CD4-positive, alpha-beta T cell treated with Interleukin-21 for 1 hour (primary cell): ENCODE data around the gene HAPLN2.
"Not testable (repeated sequence)": the region's sequence is repeated elsewhere in the genome, so short reads cannot be mapped to it uniquely, and the experiment has no call there.

Experiments used
- DNase-seq: peaks from one replicate; pipeline ENCODE4 v3.0.0-alpha.2; 2020

HAPLN2 gene

DNA sequence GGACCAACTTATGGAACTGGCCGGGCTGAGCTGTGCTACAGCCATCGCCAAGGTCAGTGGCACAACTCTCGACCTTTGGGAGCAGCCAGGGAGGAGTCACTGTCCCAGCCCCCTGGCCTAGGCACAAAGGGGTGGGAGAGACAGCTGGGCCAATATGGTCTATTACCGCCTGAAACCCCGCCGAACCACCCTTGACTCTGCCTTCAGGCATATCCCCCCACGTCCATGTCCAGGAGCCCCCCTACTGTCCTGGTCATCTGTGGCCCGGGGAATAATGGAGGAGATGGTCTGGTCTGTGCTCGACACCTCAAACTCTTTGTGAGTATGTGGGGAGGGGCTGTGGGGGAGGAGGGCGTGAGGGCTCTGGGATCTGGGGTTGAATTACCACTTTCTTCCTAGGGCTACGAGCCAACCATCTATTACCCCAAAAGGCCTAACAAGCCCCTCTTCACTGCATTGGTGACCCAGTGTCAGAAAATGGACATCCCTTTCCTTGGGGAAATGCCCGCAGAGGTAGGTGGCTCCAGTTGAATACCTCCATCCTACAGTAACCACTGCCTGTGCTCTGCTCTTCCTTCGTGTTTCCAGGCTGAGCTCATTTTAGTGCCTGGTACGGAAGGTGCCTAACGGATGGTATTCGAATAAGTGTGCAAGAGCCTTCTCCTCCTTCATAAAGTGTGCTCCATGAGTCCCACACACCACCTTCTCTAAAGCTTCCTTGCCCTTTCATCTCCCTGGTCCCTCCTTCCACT, 26.9 kb upstream of the HAPLN2 start:
- DNase-seq = no peak

- DNase-seq = no peak
These were observed 26.1 kb upstream of the HAPLN2 start for GRCh38 chr1:156592910-156593660.

DNA sequence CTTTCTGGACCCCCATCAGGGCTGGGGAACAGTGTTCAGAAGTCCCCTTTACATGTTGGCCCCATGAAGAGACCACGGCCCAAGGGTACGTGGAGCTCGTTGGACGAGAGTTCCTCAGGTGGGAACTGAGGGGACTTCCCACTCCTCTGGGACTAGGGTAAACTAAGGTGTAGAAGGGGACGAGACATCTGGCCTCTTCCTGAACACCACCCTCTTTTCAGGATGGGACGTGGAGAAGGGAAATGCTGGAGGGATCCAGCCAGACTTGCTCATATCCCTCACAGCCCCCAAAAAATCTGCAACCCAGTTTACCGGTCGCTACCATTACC, 25.6 kb upstream of the HAPLN2 start:
- DNase-seq = no peak

DNA sequence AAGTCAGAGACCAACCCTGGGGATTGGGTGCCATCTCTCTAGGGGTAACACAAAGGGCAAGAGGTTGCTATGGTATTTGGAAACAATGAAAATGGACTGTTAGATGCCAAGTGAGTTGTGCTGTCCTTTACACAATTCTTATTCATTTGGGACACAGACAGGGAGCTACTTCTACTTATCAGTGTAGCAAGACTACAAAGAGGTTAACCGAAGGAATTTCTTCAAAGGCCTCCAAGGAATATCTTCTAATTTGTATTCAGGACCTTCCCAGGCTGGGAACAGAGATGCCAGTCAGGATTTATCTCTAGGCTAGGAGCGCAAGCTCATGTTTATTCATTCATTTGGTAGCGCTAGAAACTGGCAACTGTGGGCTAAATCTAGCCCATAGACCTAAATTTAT, 25.0 kb upstream of the HAPLN2 start:
- DNase-seq = no peak

DNA sequence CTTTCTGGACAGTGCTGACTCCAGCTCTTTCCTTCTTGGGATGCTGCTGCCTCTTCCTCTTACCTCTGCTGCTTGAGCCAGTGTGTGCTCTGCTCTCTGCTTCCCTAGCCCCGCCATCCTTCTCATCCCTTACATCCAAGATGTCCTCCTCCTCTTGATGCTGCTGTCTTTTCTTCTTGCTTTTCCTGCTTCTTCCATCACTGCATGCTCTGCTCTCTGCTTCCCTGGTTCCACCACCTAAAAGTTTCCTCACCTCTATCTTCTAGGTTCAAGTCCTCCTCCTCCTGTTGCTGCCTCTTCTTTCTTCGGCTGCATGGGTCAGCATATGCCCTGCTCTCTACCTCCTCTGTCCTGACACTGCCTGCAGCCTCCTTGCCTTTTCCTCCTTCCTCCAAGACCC, 24.2 kb upstream of the HAPLN2 start:
- no peak for DNase-seq

- no peak for DNase-seq
These were observed 22.8 kb upstream of the HAPLN2 start for GRCh38 chr1:156596426-156596825.

- no peak for DNase-seq
These were observed 21.1 kb upstream of the HAPLN2 start for GRCh38 chr1:156598125-156598524.

GRCh38 chr1:156598731-156599432, 20.3 kb upstream of the HAPLN2 start:
- DNase-seq = no peak

GRCh38 chr1:156599811-156600210, 19.4 kb upstream of the HAPLN2 start:
- peak; percentile 47 for DNase-seq

DNA sequence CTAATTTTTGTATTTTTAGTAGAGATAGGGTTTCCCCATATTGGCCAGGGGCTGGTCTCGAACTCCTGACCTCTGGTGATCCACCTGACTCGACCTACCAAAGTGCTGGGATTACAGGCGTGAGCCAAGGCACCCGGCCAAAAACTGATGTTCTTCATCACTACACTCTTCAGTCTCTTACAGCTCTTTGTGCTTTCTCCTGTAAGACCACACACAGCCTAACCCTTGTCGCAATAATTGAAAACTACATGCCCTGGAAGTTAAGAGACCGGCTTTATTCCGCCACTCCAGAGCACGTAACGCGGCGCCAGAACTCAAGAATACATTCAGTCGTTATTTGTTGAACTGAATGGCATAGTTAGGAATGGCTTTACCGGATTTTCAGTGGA, 18.5 kb upstream of the HAPLN2 start:
- peak; percentile 8 for DNase-seq

- peak; percentile 88 for DNase-seq
These were observed 17.9 kb upstream of the HAPLN2 start, which contains the start of gene GPATCH4 for GRCh38 chr1:156601122-156601830. TSS of gene GPATCH4 (minus strand) at chr1:156601479.

- no peak for DNase-seq
These were observed 17.3 kb upstream of the HAPLN2 start for GRCh38 chr1:156601892-156602291.

DNA sequence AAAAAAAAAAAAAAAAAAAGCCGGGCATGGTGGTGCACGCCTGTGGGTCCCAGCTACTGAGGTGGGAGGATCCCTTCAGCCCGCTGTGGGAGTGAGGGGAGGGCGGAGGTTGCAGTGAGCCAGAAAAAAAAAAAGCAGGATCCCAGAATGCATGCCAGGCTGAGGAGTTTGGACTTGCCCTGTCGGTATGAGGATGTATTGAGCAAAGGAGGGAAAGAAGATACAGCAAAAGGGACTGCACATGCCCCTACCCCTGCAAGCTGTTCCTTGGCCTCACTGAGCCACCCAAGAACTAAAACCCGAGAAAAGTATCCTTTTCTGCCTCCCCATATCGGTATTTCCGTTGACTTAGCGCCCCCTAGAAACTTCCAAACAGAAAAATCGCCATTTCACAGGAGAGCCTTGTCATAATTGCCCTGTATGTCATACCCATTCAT, 16.6 kb upstream of the HAPLN2 start:
- peak; percentile 42 for DNase-seq

DNA sequence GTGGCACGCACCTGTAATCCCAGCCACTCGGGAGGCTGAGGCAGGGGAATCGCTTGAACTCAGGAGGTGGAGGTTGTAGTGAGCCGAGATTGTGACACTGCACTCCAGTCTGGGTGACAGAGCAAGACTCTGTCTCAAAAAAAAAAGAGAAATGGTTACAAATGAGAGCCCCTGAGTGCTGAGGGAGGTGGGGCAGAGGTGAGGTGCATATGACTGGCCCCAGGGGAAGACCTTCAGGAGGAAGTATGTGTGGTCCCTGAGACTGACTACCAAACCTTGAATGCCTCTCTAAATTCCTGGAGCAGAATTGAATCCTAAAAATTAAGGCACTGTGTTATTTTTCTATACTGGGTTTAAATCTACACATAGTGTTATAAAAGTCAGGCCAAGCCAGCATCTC, 11.9 kb upstream of the HAPLN2 start:
- DNase-seq = not testable (repeated sequence)

GRCh38 chr1:156608036-156608674, 11.1 kb upstream of the HAPLN2 start:
- DNase-seq = peak; percentile 80

GRCh38 chr1:156608981-156609380, 10.2 kb upstream of the HAPLN2 start:
- DNase-seq = peak; percentile 68

- not testable (repeated sequence) for DNase-seq
These were observed 9.1 kb upstream of the HAPLN2 start for GRCh38 chr1:156610072-156610471.

- no peak for DNase-seq
These were observed 6.5 kb upstream of the HAPLN2 start for GRCh38 chr1:156612666-156613065.

DNA sequence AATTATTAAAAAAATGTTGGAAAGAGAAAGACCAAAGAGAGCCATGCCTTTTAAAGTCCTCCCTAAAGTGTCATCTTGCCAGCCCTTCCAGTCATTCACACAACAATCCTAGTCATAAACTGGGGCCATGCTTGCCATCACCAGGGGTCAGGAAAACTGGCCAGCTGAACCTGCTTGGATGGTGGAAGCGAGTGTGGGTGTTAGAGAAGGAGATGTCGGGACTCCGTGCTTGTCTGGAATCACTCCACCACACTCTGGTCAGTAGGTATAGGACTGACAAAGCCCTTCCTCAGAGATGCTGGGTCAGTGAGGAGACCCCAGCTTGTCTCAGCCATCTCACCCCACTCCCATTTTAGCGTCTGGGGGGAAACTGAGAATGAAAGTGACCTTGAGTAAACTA, 3.3 kb upstream of the HAPLN2 start:
- DNase-seq = no peak

- no peak for DNase-seq
These were observed 2.8 kb upstream of the HAPLN2 start for GRCh38 chr1:156616463-156616862.

DNA sequence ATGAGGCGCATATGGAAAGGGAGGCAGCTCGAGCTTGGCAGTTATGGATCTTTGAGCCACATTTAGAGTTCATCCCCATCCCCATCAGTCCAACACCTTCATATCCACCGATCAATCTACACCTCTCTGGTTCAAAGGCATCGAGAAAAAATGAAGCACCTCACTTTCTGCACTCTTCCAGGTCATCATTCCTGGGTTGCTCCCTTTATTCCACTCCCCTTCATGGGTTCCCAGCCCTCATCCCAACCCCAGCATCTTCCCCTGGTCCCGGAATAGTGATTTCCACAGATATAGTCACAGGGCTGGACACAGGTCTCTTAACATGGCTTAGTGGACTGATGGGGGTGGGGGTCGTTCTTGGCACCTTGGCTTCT, 354 bp downstream of the HAPLN2 start:
- DNase-seq = no peak

DNA sequence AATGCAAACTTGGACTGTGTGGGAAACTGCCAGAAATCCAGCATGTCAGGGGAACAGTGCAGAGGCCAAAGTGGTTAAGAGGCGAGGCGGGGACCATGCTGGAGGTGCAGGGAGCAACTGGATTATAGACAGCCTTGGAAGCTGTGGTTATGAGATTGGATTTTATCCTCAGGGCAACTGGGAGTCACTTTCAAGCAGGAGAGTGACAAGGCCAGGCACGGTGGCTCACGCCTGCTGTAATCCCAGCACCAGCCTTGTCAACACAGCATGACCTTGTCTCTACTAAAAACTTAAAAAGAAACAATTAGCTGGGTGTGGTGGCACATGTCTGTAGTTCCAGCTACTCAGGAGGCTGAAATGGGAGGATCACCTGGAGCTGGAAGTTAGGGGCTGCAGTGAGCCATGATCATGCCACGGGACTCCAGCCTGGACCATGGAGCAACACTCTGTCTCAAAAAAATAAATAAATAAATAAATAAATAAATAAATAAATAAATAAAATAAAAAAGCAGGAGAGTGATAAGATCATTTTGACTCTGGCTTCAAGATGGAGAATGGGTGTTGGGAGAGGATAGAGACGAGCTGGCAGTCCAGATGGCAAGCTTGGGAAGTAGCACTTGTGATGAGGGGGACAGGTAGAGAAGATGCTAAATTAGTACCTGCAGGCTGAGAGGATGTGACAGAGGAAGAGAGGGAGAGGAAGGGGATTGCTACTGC, 3.5 kb downstream of the HAPLN2 start:
- no peak for DNase-seq
